HEK293 (cell line): ENCODE data around the gene CLIC3.

Source experiments
- CTCF ChIA-PET: fragments of 350-600 bp; formaldehyde crosslinking; extraction: SDS; loops from one replicate; lab custom pipeline; 2021; ENCODE audit warnings: antibody characterized with exemption; lab: Yijun Ruan, JAX
- POLR2A ChIA-PET: fragments of 300-600 bp; formaldehyde crosslinking; extraction: SDS; loops from one replicate; lab custom pipeline; 2020; ENCODE audit warnings: antibody characterized with exemption, inconsistent platforms; lab: Yijun Ruan, JAX
- H3K27ac ChIP-seq: fragments of 200-500 bp; sonication (Bioruptor generic); 2 replicates; pipeline ENCODE4 v1.5.1; 2014; ENCODE audit warnings: low read depth, low read length, control low read depth, inconsistent platforms; ENCODE audit errors: extremely low read depth
- H3K36me3 ChIP-seq, 2 experiments: fragments of 200-500 bp in 1 of 2; sonication (Bioruptor generic) in 1 of 2; 1 replicate in 1 of 2; 2 replicates in 1 of 2; pipeline ENCODE4 v1.5.1; 2014 to 2017; ENCODE audit warnings: inconsistent platforms in 2 of 2, low read length in 2 of 2; ENCODE audit not compliant: control insufficient read depth in 2 of 2, insufficient read depth in 1 of 2
- H3K4me1 ChIP-seq: fragments of 200-500 bp; sonication (Bioruptor generic); 2 replicates; pipeline ENCODE4 v1.5.1; 2014; ENCODE audit warnings: mild to moderate bottlenecking, low read length, inconsistent platforms; ENCODE audit not compliant: control insufficient read depth, insufficient read depth
- H3K4me3 ChIP-seq: 2 replicates; pipeline ENCODE4 v1.5.1; 2011; ENCODE audit warnings: low read depth, mild to moderate bottlenecking, control low read depth, low read length, moderate library complexity
- H3K9me3 ChIP-seq: fragments of 200-500 bp; sonication (Bioruptor generic); 2 replicates; pipeline ENCODE4 v1.5.1; 2014; ENCODE audit warnings: low read depth, low read length, inconsistent platforms; ENCODE audit not compliant: control insufficient read depth, insufficient read depth
- BCL11B ChIP-seq: fragments of 450-650 bp; formaldehyde crosslinking; IDR thresholded peaks from 2 replicates; pipeline ENCODE4 v1.5.1; 2016; ENCODE audit warnings: low read depth, missing biosample characterization, missing genetic modification characterization
- EGR2 ChIP-seq: fragments of 450-650 bp; formaldehyde crosslinking; IDR thresholded peaks from 2 replicates; pipeline ENCODE4 v1.5.1; 2016; ENCODE audit warnings: low read depth, missing biosample characterization, missing genetic modification characterization
- GLIS1 ChIP-seq: fragments of 450-650 bp; formaldehyde crosslinking; IDR thresholded peaks from 2 replicates; pipeline ENCODE4 v1.5.1; 2016; ENCODE audit warnings: missing biosample characterization, missing genetic modification characterization
- HOXD13 ChIP-seq: sonication (generic); formaldehyde crosslinking; IDR thresholded peaks from 2 replicates; pipeline ENCODE4 v1.8.0; 2022; ENCODE audit warnings: missing genetic modification reagents, borderline replicate concordance
- KLF1 ChIP-seq: fragments of 450-650 bp; formaldehyde crosslinking; IDR thresholded peaks from 2 replicates; pipeline ENCODE4 v1.5.1; 2016; ENCODE audit warnings: missing biosample characterization, missing genetic modification characterization
- REPIN1 ChIP-seq: fragments of 450-650 bp; formaldehyde crosslinking; IDR thresholded peaks from 2 replicates; pipeline ENCODE4 v1.5.1; 2017; ENCODE audit warnings: missing biosample characterization, missing genetic modification characterization, low read depth
- SETDB1 ChIP-seq: IDR thresholded peaks from one replicate; pipeline ENCODE4 v1.6.1; 2017; ENCODE audit warnings: mild to moderate bottlenecking, low read length, moderate library complexity, mixed read lengths; ENCODE audit not compliant: insufficient read length
- SP7 ChIP-seq: fragments of 450-650 bp; formaldehyde crosslinking; IDR thresholded peaks from 2 replicates; pipeline ENCODE4 v1.5.1; 2016; ENCODE audit warnings: missing biosample characterization, missing genetic modification characterization
- ZBTB7A ChIP-seq: fragments of 450-650 bp; formaldehyde crosslinking; IDR thresholded peaks from 2 replicates; pipeline ENCODE4 v1.5.1; 2016; ENCODE audit warnings: low read depth, missing biosample characterization, missing genetic modification characterization
- ZFHX2 ChIP-seq: fragments of 450-650 bp; formaldehyde crosslinking; conservative IDR thresholded peaks from 2 replicates; pipeline ENCODE4 v1.5.1; 2016; ENCODE audit warnings: missing biosample characterization, missing genetic modification characterization
- ZFP3 ChIP-seq: fragments of 450-650 bp; formaldehyde crosslinking; IDR thresholded peaks from 2 replicates; pipeline ENCODE4 v1.5.1; 2016; ENCODE audit warnings: low read depth, missing biosample characterization, missing genetic modification characterization
- ZFP37 ChIP-seq: fragments of 450-650 bp; formaldehyde crosslinking; IDR thresholded peaks from 2 replicates; pipeline ENCODE4 v1.5.1; 2016; ENCODE audit warnings: missing biosample characterization, missing genetic modification characterization
- ZNF133 ChIP-seq: fragments of 450-650 bp; formaldehyde crosslinking; IDR thresholded peaks from 2 replicates; pipeline ENCODE4 v1.5.1; 2016; ENCODE audit warnings: missing biosample characterization, missing genetic modification characterization
- ZNF169 ChIP-seq: fragments of 450-650 bp; formaldehyde crosslinking; IDR thresholded peaks from 2 replicates; pipeline ENCODE4 v1.5.1; 2016; ENCODE audit warnings: missing biosample characterization, missing genetic modification characterization
- ZNF211 ChIP-seq: fragments of 450-650 bp; formaldehyde crosslinking; IDR thresholded peaks from 2 replicates; pipeline ENCODE4 v1.5.1; 2016; ENCODE audit warnings: low read depth, missing biosample characterization, missing genetic modification characterization
- ZNF221 ChIP-seq: fragments of 450-650 bp; formaldehyde crosslinking; IDR thresholded peaks from 2 replicates; pipeline ENCODE4 v1.5.1; 2017; ENCODE audit warnings: missing biosample characterization, missing genetic modification characterization, borderline replicate concordance
- ZNF510 ChIP-seq: fragments of 450-650 bp; formaldehyde crosslinking; IDR thresholded peaks from 2 replicates; pipeline ENCODE4 v1.5.1; 2018; ENCODE audit warnings: mild to moderate bottlenecking, missing genetic modification characterization, missing biosample characterization; ENCODE audit not compliant: insufficient replicate concordance
- ZNF514 ChIP-seq: fragments of 450-650 bp; formaldehyde crosslinking; IDR thresholded peaks from 2 replicates; pipeline ENCODE4 v1.5.1; 2016; ENCODE audit warnings: missing biosample characterization, missing genetic modification characterization
- ZNF521 ChIP-seq: fragments of 450-650 bp; formaldehyde crosslinking; IDR thresholded peaks from 2 replicates; pipeline ENCODE4 v1.5.1; 2017; ENCODE audit warnings: missing biosample characterization, mild to moderate bottlenecking, missing genetic modification characterization
- ZNF530 ChIP-seq: fragments of 450-650 bp; formaldehyde crosslinking; IDR thresholded peaks from 2 replicates; pipeline ENCODE4 v1.5.1; 2016; ENCODE audit warnings: low read depth, missing biosample characterization, missing genetic modification characterization
- ZNF560 ChIP-seq: fragments of 450-650 bp; formaldehyde crosslinking; IDR thresholded peaks from 2 replicates; pipeline ENCODE4 v1.5.1; 2017; ENCODE audit warnings: missing biosample characterization, missing genetic modification characterization, borderline replicate concordance
- ZNF837 ChIP-seq: fragments of 450-650 bp; formaldehyde crosslinking; IDR thresholded peaks from 2 replicates; pipeline ENCODE4 v1.5.1; 2016; ENCODE audit warnings: missing biosample characterization, missing genetic modification characterization
- TF ChIP-seq, protein P1 (sequence below): fragments of 450-650 bp; formaldehyde crosslinking; IDR thresholded peaks from 2 replicates; pipeline ENCODE4 v1.5.1; 2017; ENCODE audit warnings: missing biosample characterization, missing genetic modification characterization
- TF ChIP-seq, protein P2 (sequence below): fragments of 450-650 bp; formaldehyde crosslinking; IDR thresholded peaks from 2 replicates; pipeline ENCODE4 v1.5.1; 2016; ENCODE audit warnings: missing biosample characterization, missing genetic modification characterization, borderline replicate concordance
- TF ChIP-seq, protein P3 (sequence below): fragments of 450-650 bp; formaldehyde crosslinking; IDR thresholded peaks from 2 replicates; pipeline ENCODE4 v1.5.1; 2016; ENCODE audit warnings: missing biosample characterization, missing genetic modification characterization

CLIC3 gene

GRCh38 chr9:136965771-136966484 lies 30.4 kb downstream of the CLIC3 start (continued):
- TF ChIP-seq ZNF530 (tag by site-specific recombination) (no peak), ZNF514 (no peak), GLIS1 (tag by site-specific recombination) (no peak), SP7 (tag by site-specific recombination) (0 out of 2 replicates have a peak, but pooled peaks have one; percentile 20), KLF1 (tag by site-specific recombination) (peak; percentile 30; the same call in 1 of the 2 replicates), ZNF169 (tag by site-specific recombination) (no peak), ZNF211 (tag by site-specific recombination) (no peak), ZNF521 (no peak), ZNF133 (tag by site-specific recombination) (no peak), ZNF510 (tag by site-specific recombination) (no peak)
- TF ChIP-seq, protein P1, sequence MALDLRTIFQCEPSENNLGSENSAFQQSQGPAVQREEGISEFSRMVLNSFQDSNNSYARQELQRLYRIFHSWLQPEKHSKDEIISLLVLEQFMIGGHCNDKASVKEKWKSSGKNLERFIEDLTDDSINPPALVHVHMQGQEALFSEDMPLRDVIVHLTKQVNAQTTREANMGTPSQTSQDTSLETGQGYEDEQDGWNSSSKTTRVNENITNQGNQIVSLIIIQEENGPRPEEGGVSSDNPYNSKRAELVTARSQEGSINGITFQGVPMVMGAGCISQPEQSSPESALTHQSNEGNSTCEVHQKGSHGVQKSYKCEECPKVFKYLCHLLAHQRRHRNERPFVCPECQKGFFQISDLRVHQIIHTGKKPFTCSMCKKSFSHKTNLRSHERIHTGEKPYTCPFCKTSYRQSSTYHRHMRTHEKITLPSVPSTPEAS (tag by site-specific recombination): no peak
- TF ChIP-seq, protein P2, sequence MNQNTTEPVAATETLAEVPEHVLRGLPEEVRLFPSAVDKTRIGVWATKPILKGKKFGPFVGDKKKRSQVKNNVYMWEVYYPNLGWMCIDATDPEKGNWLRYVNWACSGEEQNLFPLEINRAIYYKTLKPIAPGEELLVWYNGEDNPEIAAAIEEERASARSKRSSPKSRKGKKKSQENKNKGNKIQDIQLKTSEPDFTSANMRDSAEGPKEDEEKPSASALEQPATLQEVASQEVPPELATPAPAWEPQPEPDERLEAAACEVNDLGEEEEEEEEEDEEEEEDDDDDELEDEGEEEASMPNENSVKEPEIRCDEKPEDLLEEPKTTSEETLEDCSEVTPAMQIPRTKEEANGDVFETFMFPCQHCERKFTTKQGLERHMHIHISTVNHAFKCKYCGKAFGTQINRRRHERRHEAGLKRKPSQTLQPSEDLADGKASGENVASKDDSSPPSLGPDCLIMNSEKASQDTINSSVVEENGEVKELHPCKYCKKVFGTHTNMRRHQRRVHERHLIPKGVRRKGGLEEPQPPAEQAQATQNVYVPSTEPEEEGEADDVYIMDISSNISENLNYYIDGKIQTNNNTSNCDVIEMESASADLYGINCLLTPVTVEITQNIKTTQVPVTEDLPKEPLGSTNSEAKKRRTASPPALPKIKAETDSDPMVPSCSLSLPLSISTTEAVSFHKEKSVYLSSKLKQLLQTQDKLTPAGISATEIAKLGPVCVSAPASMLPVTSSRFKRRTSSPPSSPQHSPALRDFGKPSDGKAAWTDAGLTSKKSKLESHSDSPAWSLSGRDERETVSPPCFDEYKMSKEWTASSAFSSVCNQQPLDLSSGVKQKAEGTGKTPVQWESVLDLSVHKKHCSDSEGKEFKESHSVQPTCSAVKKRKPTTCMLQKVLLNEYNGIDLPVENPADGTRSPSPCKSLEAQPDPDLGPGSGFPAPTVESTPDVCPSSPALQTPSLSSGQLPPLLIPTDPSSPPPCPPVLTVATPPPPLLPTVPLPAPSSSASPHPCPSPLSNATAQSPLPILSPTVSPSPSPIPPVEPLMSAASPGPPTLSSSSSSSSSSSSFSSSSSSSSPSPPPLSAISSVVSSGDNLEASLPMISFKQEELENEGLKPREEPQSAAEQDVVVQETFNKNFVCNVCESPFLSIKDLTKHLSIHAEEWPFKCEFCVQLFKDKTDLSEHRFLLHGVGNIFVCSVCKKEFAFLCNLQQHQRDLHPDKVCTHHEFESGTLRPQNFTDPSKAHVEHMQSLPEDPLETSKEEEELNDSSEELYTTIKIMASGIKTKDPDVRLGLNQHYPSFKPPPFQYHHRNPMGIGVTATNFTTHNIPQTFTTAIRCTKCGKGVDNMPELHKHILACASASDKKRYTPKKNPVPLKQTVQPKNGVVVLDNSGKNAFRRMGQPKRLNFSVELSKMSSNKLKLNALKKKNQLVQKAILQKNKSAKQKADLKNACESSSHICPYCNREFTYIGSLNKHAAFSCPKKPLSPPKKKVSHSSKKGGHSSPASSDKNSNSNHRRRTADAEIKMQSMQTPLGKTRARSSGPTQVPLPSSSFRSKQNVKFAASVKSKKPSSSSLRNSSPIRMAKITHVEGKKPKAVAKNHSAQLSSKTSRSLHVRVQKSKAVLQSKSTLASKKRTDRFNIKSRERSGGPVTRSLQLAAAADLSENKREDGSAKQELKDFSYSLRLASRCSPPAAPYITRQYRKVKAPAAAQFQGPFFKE (tag by site-specific recombination): no peak

DNA sequence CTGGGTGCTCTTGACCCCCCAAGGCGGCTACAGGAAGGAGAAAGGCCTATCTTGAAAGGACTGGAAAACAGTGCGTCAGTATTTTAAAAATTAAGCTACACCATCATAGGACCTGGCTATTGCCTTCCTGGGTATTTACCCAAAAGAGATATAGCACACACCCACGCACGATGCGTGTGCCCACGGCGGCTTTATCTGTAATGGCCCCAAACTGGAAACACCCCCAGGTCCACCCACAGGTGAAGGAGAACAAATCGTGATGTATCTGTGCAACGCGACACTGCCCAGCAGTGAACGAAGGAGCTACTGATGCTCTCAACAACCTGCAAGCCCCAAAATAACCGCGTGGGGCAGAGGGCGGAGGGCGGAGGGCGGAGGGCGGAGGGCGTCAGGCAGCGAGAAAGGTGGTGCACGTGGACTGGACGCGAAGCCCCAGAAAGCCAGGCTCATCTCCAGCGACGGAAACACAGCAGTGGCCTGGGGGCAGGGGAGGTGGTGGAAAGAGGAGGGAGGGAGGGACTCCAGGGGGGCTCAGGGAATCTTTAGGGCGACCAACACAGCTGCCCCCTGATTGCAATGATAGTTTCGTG lies 31.4 kb downstream of the CLIC3 start:
- ChIA-PET POLR2A (interaction anchor here (0.7 to 1.0 kb wide), 2 partner anchors 14 to 104 kb away, joined by 3 to 8 read pairs; no protein-coding TSS in a partner anchor), CTCF (interaction anchor here (0.6 to 1.7 kb wide), 7 partner anchors 10 to 122 kb away, joined by 3 to 11 read pairs (median 5); partner anchors contain the start of genes C8G and MAN1B1)
- H3K4me3 ChIP-seq: no peak overlapping the region
- H3K27ac ChIP-seq: no peak overlapping the region
- H3K36me3 ChIP-seq: no peaks in the 10 kb centered on the region
- H3K9me3 ChIP-seq: no peaks in the 10 kb centered on the region
- no peaks in the 10 kb centered on the region for H3K4me1 ChIP-seq
- TF ChIP-seq ZFP3 (tag by site-specific recombination) (no peak), ZNF221 (no peak), ZNF837 (no peak), ZFHX2 (peak; percentile 85), ZNF169 (tag by site-specific recombination) (no peak), EGR2 (peak; percentile 90), REPIN1 (tag by site-specific recombination) (no peak), ZNF560 (tag by site-specific recombination) (no peak), ZBTB7A (tag by site-specific recombination) (no peak), HOXD13 (no peak), BCL11B (tag by site-specific recombination) (no peak), ZFP37 (tag by site-specific recombination) (no peak), SETDB1 (no peak)
- TF ChIP-seq, protein P3, sequence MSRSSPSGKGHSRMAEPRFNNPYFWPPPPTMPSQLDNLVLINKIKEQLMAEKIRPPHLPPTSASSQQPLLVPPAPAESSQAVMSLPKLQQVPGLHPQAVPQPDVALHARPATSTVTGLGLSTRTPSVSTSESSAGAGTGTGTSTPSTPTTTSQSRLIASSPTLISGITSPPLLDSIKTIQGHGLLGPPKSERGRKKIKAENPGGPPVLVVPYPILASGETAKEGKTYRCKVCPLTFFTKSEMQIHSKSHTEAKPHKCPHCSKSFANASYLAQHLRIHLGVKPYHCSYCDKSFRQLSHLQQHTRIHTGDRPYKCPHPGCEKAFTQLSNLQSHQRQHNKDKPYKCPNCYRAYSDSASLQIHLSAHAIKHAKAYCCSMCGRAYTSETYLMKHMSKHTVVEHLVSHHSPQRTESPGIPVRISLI (tag by site-specific recombination): no peak
